ENCODE results near the gene GADD45A.
A peak's percentile ranks its signal among the peaks of the same experiment; 100 is the strongest.
"Not testable (repeated sequence)": the region's sequence is repeated elsewhere in the genome, so short reads cannot be mapped to it uniquely, and the experiment has no call there.

Gene GADD45A, protein sequence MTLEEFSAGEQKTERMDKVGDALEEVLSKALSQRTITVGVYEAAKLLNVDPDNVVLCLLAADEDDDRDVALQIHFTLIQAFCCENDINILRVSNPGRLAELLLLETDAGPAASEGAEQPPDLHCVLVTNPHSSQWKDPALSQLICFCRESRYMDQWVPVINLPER

DNA sequence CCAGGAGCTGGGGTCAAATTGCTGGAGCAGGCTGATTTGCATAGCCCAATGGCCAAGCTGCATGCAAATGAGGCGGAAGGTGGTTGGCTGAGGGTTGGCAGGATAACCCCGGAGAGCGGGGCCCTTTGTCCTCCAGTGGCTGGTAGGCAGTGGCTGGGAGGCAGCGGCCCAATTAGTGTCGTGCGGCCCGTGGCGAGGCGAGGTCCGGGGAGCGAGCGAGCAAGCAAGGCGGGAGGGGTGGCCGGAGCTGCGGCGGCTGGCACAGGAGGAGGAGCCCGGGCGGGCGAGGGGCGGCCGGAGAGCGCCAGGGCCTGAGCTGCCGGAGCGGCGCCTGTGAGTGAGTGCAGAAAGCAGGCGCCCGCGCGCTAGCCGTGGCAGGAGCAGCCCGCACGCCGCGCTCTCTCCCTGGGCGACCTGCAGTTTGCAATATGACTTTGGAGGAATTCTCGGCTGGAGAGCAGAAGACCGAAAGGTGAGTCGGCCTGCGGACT lies at the start of gene GADD45A:
GADD45A (plus strand) TSS at position 135 of the 491 bp plus-strand sequence; CDS start at position 429, 294 bp downstream.
- peak; percentile 98 for DNase-seq

DNA sequence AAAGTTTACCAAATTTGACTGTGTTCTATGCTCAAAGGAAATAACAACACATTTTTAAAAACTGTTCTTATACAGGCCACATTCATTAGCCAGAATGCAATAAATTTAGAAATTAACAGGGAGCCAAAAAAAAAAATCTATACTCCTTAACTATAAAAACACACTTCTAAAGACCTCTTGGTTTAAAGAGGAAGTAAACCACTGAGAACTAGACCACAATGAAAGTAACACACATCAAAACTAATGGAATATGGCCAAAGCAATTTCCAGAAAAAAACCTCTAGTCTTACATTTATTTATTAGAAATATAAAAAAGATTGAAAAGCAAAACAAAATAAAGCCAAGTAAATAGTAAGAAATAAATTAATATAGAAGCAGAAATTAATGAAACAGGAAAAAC lies 48.9 kb upstream of the GADD45A start:
- DNase-seq = no peak

DNA sequence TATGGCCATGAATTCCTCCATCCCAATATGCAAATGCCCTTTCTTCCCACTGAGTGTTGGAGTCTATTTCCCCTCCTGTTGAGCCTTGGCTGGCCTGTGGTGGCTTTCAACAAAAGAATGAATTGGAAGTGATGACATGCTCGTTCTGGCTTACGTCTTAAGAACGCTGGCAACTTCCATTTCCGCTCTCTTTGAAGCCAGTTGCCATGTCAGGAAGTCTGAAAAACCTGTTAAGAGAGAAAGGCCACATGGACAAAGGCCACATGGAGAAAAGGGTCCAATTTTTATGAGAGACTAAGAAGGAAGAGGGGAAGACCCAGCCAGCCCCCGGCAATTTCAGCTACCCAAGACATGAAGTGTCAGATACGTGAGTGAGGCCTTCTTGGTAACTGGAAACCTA lies 45.6 kb upstream of the GADD45A start:
- DNase-seq = no peak

DNA sequence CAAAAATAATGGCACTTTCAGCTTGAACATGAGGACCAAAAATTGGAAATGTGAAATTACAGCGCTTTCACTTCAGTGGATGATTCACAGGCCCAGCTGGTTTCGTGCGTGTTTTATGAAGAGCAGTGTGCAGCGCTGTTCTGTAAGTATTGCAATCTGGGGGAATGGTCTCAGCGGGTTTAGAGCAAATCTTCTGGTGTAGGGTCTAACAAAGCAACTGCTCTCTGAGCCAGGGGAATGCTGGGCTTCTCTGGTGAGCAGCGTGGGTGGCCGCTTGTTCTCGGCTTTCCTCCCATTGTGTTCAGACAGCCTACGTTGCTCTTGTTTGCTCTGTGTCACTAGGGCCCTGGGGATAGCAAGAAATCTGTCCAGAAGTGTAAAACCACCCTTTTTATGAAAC lies 42.4 kb upstream of the GADD45A start:
- no peak for DNase-seq

DNA sequence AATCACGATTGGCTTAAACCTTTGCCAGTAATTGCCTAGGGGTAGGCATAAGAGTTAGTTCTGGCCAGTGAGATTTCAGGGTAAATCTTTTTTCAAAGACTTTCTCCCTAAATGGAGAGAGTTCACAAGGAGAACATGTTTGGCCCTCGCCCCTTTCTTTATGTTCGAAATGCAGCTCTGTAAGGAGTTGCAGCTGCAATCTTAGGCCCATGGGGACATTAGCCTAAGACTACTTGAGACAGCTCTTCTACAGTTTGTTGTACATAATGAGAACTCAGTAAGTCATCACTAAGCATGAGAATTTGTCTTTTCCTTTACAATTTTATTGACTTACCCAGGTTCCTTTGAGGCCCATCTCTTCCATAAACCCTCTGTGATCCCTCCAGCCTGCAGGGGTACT lies 40.4 kb upstream of the GADD45A start:
- no peak for DNase-seq

DNA sequence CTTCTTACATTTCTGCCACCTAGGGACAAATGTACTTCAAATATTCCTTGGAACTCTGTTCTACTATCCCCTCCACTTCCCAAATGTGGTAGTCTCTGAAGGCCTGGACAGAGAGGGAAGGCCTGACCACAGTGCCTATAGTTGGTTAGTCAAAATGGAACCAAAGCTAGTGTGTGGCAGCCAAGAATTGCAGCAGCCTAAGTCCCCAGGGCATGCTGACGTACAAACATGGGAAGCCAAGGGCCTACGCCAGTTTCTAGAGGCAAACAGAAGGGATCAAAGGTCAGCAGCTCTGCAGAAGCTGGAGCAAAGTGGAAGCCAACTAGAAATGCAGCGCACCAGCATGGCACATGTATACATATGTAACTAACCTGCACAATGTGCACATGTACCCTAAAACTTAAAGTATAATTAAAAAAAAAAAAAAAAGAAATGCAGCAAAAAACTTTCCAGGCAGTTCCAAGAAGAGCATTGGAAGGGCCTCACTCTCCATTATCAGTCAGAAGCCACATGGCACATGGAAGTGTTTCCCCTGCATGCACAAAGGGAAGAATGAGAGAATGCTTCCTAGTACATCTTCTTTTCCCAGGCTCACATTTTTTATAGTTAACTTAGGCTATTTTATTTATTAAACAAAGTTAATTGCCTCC lies 39.4 kb upstream of the GADD45A start:
- no peak for DNase-seq

DNA sequence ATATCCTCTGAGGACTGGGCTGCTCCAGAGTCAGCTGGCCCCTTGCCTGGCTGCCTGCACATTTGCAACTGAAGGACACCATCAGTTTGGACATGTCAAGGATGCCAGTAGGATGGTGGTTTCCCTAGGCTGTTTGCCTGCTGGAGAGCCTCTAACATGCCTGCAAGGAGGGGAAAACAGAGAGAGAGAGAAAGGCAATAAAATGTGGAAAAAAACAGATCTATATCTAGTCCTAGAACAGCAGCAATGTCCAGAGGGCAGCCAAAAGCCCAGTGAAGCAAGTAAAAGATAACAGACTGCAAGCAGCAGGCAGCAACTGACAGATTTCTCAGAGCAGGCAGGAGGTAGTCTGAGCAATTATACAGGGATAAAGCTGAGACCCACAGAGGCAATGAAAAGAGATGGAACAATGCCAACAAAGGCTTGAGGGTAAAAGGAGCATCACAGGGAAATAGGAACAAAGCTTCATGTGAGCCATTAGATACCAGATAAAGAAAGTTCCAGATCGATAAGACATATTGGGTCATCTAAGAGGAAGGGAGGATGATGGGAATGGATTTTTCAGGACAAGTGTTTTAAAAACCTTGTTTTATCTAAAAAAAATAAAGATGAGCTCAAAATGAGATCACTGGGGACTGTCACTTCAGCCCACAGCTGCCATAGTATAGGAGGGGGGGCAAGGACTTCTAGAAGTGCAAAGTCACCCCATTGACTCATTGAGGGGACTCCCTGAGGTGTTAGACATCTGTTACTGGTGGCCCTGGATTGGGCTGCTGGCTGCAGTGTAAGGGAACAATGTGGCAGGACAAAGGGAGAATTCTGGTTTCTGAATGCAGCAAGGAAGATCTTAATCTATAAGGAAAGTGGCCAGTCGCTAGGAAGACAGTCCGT lies 38.6 kb upstream of the GADD45A start:
- DNase-seq = no peak

DNA sequence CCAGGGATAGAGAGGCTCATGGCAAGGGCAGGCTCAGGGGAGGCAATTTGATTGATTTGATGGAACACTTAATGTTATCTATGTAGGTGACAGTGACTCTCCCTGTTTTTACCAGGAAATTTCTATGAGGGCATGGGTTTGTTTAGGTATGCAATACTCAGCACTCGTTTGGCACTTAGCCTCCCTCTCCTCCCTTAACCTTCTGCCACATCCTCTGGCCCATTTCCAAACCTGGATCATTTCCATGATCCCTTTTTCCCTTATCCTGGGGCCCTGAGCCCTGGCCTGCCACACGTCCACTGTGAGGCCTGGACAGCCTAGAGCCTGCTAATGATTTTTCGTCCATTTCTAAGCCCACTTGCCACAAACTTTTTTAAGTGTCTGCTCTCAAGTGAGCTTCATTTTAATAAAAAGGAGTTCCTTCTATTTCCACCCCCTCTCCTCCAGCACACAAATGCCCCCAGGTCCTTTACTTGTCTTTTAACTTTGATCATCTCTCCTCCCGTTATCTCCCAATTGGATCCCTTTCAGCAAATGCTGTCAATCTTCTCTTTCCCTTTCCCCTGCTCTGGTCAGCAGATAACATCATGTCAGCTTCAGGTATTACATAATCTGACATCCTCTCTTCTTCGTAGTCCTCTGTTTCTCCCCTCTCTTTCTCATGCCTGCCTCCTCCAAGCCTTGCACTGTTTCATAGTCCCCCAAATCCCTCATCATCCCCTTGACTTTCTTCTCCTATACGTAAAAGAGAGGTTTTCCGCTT lies 37.8 kb upstream of the GADD45A start:
- no peak for DNase-seq

DNA sequence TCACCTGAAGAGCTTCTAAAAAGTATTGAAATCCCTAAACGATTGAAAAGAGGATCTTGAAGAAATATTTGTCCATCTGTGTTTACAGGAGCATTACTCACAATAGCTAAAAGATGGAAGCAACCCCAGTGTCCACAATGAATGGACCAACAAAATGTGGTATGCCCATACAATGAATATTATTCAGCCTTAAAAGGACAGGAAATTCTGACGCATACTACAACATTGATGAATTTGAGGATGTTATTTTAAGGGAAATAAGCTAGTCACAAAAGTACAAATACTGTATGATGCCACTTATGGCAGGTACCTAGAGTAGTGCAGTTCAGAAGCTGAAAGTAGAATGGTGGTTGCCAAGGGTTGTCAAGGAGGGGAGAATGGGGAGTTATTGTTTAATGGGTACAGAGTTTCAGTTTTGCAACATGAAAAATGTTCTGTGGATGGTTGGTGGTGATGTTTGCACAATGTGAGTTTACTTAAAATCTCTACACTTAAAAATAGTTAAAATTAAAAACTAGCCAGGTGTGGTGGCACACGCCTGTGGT lies 37.1 kb upstream of the GADD45A start:
- no peak for DNase-seq

DNA sequence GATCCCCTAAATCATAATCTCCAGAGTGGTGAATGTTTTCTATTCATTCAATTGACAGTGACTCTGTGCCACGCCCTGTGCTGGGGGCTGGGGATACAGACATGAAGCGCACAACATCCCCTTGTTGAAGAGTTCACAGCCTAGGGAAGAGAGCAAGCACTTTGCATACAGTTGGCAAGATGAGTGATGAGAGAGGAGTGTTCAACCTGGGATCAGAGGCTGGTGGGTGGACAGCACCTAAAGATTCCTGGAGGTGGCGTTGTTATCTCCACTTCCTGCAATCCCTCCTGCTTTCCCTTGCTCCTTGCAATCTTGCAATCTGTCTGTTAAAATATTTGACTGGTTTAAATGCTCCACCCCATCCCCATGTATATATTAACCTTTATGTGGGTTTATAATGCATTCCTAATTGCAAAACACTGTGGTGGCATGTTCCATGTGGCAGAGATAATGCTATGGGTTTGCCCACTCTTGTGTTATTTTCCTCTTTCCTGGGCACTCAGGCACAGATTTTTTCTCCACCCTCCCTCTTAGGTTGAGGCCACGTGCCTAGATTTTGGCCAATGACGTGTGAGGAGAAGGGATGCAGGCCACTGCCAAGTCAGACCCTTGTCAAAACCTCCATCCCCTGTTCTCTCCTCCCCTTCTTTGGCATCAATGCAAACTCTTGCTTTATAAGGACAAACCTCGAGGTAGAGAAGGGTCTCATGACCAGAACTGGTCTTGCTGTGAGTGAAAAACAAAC lies 36.2 kb upstream of the GADD45A start:
- DNase-seq = no peak

DNA sequence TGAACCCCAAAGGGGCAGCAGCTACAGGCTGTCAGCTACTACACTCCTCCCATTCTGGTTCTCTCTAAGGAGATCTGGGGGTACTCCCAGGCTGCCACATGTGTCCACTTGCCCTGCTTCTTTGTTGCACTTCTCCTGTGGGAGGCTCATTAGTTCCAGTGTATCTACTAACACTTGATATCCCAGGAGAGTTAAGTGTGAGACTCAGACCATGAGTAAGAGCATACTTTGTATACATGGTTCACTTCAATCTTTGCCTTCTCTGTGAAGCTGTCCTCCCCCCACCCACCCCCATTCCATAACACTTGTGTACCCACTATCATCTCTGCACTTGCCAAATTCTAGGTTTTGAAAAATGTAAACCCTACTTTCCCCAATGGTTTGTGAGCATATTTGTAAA lies 34.9 kb upstream of the GADD45A start:
- DNase-seq = no peak

DNA sequence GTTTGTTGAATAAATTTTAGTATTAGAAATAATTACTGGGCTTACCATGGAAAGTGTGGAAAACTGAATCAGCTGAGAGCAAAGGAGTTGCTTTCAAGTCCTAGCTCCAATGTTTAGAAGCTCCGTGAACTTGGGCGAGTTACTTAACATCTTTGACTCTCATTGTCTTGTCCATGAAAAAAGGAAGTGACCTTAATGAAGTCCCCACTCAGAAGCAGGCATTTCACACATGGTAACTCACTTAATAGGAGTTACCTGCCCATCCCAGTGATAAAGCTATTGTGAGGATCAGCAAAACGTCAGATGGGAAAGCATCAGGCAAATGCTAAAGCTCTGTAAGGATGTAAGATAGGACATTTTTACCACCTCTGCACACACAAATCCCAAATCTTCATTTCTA lies 34.0 kb upstream of the GADD45A start:
- DNase-seq = no peak

DNA sequence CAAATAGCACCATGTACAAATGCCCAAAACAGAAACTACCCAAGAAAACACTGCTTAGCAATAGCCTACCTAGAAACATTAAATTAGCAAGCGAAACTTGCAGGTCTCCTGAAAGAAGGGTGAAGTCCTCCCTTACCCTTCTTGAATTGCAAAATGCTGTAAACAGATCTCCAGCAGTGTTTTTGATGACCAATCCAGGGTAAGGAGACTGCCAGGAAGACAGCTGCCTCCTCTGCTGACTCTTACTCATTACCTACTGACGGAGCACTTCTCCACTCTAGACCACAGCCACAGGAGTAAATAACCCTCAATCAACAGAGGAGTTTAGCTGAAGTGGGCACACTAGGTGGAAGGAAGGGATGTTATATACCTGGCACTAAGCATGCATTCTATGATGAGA lies 32.2 kb upstream of the GADD45A start:
- no peak for DNase-seq

DNA sequence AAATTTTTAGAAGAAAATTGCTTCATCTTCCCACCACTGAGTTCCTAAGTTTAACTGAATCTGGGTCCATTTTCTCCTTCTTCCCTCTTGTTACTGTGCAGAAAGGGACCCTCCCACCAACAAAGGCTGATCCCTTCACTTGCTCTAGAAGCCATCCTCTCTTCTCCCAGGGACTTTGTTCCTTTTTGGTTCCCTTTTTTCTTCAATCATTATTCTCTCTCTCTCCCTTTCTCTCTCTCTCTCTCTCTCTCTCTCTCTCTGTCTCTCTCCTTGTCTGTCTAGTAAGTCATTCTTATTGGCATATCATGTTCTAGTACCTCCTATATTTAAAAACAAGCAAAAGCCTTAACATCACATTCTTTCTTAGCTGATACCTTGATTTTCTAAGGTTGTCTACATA lies 31.7 kb upstream of the GADD45A start:
- DNase-seq = no peak

DNA sequence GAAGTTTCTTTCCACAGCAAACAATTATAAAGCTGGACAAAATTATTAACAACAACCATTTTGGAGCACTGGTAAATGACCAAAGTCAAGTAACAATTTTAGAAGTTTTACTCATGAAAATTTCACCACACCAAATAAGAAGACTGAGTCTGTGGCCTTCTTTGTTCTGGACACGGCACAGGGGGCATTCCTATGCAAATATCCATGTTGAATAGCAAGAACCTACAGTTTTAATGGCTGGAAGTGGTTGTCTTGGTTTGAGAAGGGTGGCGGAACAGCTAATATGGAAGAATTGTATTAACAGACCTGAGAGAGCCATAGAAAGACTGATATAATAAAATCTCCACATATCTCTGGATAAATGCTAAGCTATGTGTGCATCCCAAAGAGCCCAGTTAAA lies 29.4 kb upstream of the GADD45A start:
- DNase-seq = no peak

DNA sequence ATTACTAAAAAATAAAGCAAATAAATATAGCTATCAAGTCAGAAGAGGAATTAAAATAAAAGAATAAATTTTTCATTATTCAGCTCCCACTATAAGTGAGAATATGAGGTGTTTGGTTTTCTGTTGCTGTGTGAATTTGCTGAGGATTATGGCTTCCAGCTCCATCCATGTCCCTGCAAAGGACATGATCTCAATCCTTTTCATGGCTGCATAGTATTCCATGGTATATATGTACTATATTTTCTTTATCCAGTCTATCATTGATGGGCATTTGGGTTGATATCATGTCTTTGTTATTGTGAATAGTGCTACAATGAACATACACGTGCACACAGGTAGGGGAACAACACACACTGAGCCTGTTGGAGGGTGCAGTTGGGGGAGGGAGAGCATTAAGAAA lies 27.8 kb upstream of the GADD45A start:
- not testable (repeated sequence) for DNase-seq

DNA sequence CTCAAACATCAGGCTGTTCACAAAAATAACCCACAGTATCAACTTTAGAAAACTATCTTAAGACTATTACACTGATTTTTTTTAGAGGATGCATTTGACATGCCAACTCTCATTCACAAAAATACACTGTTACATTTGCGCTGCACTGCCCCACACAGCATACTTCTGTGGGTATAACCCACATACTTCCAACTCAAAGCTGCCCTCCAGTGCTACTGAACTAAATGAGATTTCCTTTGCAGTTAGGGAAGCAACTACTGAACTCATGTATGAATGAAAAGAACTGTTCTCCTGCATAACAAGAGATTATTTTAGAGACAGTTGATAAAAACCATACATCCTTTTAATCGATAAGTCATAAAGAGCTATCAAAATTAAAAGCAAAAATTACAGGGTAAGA lies 25.8 kb upstream of the GADD45A start:
- DNase-seq = no peak

DNA sequence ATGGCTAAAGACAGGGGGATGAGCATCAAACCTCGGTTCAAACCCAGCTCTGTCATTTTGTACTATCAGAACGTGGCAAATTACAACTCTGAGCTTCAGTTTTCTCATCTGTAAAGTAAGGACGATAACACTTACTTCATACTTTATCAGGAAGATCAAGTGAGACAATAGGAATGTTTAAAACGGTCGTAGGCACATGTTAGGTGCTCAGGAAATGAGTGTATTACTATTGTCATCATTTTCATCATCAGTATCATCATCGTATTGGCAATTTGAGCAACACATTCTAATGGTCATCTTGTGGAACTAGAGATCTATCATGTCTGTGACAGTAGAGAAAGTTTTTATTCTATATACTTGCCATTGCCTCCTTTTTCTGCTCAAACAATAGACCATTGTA lies 22.1 kb upstream of the GADD45A start:
- no peak for DNase-seq

DNA sequence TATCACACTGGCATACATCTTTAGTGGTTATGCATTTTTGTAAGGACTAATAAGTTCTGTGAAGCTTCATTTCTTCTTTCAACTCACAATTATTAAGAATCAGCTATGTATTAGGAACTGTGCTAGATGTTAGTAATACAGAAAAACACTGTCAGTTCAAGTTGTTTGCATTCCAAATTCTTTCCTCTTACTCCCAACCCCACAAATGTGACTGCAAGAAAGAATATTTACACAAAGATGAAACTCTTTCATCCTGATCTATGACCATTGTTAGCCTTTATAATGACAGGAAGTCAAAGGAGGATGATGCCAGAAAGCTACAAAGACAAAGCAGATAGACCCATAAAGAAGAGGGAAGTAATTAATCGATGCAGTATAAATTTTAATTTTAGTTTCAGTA lies 21.0 kb upstream of the GADD45A start:
- DNase-seq = no peak

DNA sequence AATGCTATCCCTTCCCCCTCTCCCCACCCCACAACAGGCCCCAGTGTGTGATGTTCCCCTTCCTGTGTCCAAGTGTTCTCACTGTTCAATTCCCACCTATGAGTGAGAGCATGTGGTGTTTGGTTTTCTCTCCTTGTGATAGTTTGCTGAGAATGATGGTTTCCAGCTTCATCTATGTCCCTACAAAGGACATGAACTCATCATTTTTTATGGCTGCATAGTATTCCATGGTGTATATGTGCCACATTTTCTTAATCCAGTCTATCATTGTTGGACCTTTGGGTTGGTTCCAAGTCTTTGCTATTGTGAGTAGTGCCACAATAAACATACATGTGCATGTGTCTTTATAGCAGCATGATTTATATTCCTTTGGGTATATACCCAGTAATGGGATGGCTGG lies 19.7 kb upstream of the GADD45A start:
- DNase-seq = not testable (repeated sequence)

DNA sequence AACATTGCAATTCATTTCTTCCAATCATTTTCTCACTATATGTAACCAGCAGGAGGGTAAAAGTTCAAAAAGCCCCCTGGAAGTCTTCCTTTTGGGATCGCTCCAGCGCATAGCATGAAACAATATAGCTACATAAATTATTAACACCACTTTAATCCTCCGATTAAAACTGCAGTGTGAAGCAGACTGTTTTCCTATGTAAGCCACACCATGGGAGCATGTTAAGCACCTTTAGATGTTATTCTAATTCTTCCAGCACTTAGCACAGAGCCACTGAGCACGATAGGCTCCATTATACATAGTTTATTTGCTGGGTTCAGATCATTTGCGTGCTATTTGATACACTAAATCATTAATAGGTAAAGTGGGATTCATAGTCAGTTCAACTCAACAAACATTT lies 18.4 kb upstream of the GADD45A start:
- no peak for DNase-seq

DNA sequence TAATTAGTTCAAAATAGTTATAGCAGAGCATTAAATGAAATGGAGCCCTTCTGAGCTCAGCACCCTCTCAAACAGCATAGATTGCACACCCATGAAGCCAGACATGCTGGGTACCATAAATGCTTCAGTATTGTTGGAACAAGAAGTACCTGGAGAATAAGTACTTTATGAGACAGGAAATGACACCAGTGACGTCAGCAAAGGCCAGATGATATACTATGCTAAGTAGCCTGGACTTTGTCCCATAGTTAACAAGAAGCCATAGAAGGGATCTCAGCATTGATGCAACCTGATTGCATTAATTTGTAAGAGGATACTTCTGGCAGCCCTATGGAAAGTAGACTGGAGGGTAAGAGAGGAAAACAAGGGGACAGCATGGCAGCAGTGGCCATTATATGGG lies 16.3 kb upstream of the GADD45A start:
- DNase-seq = no peak
